LNCaP clone FGC (cell line): ENCODE data around the gene SMAD6.
"Not testable (repeated sequence)": the region's sequence is repeated elsewhere in the genome, so short reads cannot be mapped to it uniquely, and the experiment has no call there.

ENCODE experiments used
- DNase-seq: peaks from one replicate; pipeline ENCODE4 v3.0.0-alpha.2; 2011; ENCODE audit warnings: low read depth
- H3K4me3 ChIP-seq: 2 replicates; pipeline ENCODE4 v1.5.1; 2011; ENCODE audit warnings: mild to moderate bottlenecking, low read depth, low read length, control low read depth
- CTCF ChIP-seq: IDR thresholded peaks from 2 replicates; pipeline ENCODE4 v1.5.1; 2012; ENCODE audit warnings: mild to moderate bottlenecking; ENCODE audit not compliant: control insufficient read depth, insufficient read depth; ENCODE audit errors: extremely low read depth

SMAD6 gene

GRCh38 chr15:66682865-66683264 lies 19.2 kb upstream of the SMAD6 start:
- TF ChIP-seq CTCF = no peak
- H3K4me3 ChIP-seq = no peak overlapping the region
- no peak for DNase-seq

GRCh38 chr15:66684136-66684681 lies 17.8 kb upstream of the SMAD6 start:
- TF ChIP-seq CTCF = no peak
- no peak for DNase-seq
- H3K4me3 ChIP-seq = no peak overlapping the region

GRCh38 chr15:66685638-66686150 lies 16.3 kb upstream of the SMAD6 start:
- no peak for DNase-seq
- H3K4me3 ChIP-seq = no peak overlapping the region
- TF ChIP-seq CTCF = peak; percentile 17; the same call in 1 of the 2 replicates

- not testable (repeated sequence) for DNase-seq
Observed at GRCh38 chr15:66690912-66691311, 11.1 kb upstream of the SMAD6 start.

GRCh38 chr15:66691727-66692126 lies 10.3 kb upstream of the SMAD6 start:
- DNase-seq = no peak
- no peak for TF ChIP-seq CTCF
- H3K4me3 ChIP-seq = no peak overlapping the region

More at GRCh38 chr15:66690912-66691311, 11.1 kb upstream of the SMAD6 start:
- H3K4me3 ChIP-seq = not testable (repeated sequence)

GRCh38 chr15:66692391-66692790 lies 9.6 kb upstream of the SMAD6 start:
- no peak overlapping the region for H3K4me3 ChIP-seq
- DNase-seq = no peak
- TF ChIP-seq CTCF = no peak

GRCh38 chr15:66692808-66693596 lies 9.0 kb upstream of the SMAD6 start:
- no peak for TF ChIP-seq CTCF
- H3K4me3 ChIP-seq = no peak overlapping the region
- DNase-seq = no peak
